ES-I3 (cell line): ENCODE results near the gene CERS5.
"Not testable (repeated sequence)": the region's sequence is repeated elsewhere in the genome, so short reads cannot be mapped to it uniquely, and the experiment has no call there.

Experiments used
- H3K36me3 ChIP-seq: 2 replicates; pipeline ENCODE4 v1.6.1; 2013; ENCODE audit warnings: mild to moderate bottlenecking, low read length, control low read depth, moderate library complexity; ENCODE audit not compliant: insufficient read depth
- H3K4me1 ChIP-seq: 2 replicates; pipeline ENCODE4 v1.6.1; 2013; ENCODE audit warnings: mild to moderate bottlenecking, control low read depth, low read length; ENCODE audit not compliant: insufficient read depth
- H3K9ac ChIP-seq: 2 replicates; pipeline ENCODE4 v1.6.1; 2013; ENCODE audit warnings: low read depth, mild to moderate bottlenecking, low read length, moderate library complexity
- H3K9me3 ChIP-seq: 2 replicates; pipeline ENCODE4 v1.6.1; 2013; ENCODE audit warnings: mild to moderate bottlenecking, low read length, moderate library complexity; ENCODE audit not compliant: control insufficient read depth, insufficient read depth

CERS5 gene

DNA sequence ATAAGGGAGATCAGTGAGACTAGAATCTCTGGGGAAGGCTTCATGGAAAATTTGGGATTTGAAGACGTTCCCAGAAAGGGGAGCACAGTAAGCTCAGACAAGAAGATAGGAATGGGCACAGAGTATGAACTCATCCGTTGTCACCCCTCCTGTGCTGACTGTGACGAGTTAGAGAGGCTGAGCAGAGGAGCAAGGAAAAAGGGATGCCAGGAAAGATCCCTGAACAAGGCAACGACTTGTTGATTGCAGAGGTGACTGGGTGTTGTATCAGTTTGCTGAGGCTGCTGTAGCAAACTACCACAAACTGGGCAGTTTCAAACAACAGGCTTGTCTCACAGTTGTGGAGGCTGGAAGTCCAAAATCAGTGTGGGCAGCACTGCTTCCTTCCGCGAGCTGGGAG lies 69.2 kb downstream of the CERS5 start:
- Histone ChIP-seq H3K9ac (no peak overlapping the region), H3K4me1 (peaks cover 8% of the 10 kb centered on the region; the same call in 1 of the 2 replicates), H3K9me3 (no peaks in the 10 kb centered on the region), H3K36me3 (peaks cover 41% of the 10 kb centered on the region)

DNA sequence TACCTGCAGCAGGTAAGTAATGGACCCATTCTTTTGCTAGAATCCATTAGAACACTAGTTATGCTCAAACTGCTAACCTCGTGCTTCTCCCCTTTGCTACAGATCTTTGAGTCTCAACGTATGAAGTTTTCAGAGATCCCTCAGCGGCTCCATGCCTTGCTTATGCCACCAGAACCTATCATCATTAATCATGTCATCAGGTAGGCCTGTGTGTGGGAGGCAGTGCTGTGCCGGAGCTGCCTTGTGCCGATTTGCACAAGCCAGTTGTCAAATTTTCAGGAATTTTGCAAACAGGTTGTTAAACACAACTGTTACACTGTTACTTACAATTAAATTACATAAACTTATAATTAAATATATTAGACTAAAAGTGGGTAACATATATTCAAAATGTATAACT lies 76.8 kb downstream of the CERS5 start:
- Histone ChIP-seq H3K9ac (no peak overlapping the region), H3K9me3 (no peaks in the 10 kb centered on the region), H3K4me1 (no peaks in the 10 kb centered on the region), H3K36me3 (peaks cover 39% of the 10 kb centered on the region)

DNA sequence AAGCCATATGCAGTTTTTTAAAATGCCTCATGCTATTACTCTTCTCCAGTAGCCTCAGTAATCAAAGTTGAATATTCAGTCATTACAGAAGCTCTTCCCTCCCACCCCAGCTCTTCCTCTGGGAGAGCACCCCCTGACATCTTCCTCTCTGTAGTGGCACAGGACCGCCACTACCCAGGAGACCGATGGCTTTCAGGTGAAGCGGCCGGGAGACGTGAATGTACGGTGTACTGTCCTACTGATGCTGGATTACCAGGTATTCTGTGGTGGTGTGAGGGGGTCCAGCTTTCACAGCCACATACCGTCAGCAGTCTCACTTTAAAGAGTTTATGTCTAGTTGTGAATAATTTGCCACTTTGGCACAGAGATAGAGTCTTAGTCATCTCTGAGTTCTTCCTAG lies 77.4 kb downstream of the CERS5 start:
- H3K9me3 ChIP-seq, result no peaks in the 10 kb centered on the region
- H3K9ac ChIP-seq, result no peak overlapping the region
- H3K4me1 ChIP-seq, result no peaks in the 10 kb centered on the region
- H3K36me3 ChIP-seq, result peaks cover 34% of the 10 kb centered on the region

DNA sequence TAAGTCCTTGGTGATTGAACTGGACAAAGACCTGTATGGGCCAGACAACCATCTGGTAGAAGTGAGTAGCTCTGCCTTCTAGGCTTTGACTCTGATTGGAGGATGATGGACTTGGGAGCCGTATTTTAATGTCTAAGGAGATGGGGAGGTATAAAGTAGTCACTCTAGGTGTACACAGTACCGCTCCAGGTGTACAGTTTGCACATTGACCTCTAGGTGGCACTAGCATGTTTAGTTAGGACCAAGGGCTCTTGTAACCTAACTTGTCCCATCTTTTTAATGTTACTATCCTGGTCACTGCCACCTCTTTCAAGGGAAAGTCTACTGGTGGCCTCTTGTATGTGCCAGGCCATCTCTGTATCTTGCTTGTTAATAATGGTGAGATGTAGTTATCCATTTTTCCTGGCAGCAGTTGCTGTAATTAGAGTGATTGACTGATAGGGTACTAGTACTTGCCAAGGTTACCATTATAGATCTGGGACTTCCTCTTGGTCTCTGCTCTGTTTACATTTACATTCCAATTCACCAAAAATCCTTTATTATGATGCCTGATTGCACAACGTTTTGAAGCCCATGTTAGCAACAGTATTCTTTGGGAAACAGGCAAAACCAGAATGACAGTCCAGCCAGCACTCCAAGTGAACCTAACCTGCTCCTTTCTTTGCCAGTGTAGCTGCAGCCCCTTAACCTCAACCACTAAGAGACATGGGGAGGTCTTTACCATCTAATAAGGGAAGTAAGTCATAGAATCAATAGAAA lies 78.4 kb downstream of the CERS5 start:
- no peaks in the 10 kb centered on the region for H3K9me3 ChIP-seq
- peaks cover 28% of the 10 kb centered on the region for H3K36me3 ChIP-seq
- no peaks in the 10 kb centered on the region for H3K4me1 ChIP-seq
- H3K9ac ChIP-seq, result no peak overlapping the region

DNA sequence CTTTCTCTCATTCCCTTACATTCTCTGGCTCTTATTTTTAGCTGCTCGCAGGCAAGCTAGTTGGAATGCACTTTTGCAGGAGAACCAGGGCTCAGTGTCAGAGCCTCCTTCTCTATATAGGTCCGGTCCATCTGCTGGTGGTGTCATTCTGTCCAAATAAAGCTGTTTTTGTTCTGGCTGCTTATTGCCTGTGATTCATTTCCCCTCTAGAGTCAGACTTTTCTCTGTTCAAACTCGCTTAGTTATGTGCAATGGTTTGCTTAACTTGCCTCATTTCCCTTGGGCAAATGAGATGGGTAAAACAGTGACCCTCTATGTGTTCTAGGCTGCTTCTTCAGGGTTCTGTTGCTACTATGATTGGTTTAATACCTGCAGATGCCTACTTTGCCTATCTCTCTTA lies 79.2 kb downstream of the CERS5 start:
- Histone ChIP-seq H3K36me3 (peaks cover 28% of the 10 kb centered on the region), H3K9ac (no peak overlapping the region), H3K4me1 (no peaks in the 10 kb centered on the region), H3K9me3 (no peaks in the 10 kb centered on the region)

DNA sequence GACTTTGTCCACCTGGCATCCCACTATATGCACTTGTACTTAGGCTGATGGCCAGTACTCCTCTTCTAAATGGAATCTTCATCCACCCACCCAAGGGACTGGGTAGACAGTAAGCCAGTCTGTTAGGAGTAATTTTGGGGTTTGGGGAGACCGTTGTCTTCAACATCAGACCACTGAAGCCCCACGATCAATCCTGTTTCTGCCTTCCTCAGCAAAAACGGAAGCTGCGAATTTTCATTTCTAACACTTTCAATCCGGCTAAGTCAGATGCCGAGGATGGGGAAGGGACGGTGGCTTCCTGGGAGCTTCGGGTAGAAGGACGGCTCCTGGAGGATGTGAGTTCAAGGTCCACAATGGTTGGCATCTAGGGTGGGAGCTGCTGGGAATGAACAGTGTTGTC lies 80.0 kb downstream of the CERS5 start:
- no peak overlapping the region for H3K9ac ChIP-seq
- H3K9me3 ChIP-seq, result no peaks in the 10 kb centered on the region
- no peaks in the 10 kb centered on the region for H3K4me1 ChIP-seq
- H3K36me3 ChIP-seq, result peaks cover 23% of the 10 kb centered on the region

DNA sequence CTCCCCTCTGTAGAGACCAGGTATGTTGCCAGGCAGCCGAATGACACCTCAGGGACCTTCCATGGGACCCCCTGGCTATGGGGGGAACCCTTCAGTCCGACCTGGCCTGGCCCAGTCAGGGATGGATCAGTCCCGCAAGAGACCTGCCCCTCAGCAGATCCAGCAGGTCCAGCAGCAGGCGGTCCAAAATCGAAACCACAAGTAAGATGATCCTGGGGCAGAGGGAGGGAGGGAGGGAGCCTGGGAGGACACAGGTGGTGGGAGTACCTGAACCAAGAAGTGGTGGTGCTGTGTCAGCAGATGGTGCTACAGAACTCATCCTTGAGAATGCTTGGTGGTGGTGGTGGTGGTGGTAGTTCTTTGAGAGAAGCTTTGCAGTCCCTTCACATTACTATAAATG lies 81.0 kb downstream of the CERS5 start:
- peak overlapping the region; percentile 28; the same call in 1 of the 2 replicates for H3K9ac ChIP-seq
- peaks cover 18% of the 10 kb centered on the region for H3K36me3 ChIP-seq
- H3K9me3 ChIP-seq, result no peaks in the 10 kb centered on the region
- no peaks in the 10 kb centered on the region for H3K4me1 ChIP-seq

DNA sequence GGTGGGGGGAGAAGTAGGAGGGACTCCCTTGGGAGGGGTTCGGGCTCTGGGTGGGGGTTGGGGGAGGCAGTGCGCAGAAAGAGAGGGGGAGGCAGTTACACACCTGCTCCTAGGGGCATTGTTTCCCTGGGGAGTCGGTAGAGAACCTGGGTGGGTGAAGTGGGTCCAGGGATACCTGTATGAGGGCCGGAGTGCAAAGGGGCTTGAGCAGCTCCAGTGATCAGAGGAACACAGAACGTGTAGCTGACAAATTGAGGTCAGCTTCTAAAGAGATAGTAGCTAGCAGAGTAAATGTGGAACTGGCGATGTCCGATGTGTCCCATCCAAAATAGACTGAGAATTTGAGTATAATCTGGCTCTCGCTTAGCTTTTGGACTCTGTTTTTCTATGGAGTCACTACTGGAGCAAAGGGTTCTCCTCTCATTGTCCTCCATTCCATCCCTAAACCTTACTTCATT lies 81.5 kb downstream of the CERS5 start:
- Histone ChIP-seq H3K9me3 (no peaks in the 10 kb centered on the region), H3K9ac (peak overlapping the region; percentile 28; the same call in 1 of the 2 replicates), H3K36me3 (peaks cover 18% of the 10 kb centered on the region), H3K4me1 (no peaks in the 10 kb centered on the region)

DNA sequence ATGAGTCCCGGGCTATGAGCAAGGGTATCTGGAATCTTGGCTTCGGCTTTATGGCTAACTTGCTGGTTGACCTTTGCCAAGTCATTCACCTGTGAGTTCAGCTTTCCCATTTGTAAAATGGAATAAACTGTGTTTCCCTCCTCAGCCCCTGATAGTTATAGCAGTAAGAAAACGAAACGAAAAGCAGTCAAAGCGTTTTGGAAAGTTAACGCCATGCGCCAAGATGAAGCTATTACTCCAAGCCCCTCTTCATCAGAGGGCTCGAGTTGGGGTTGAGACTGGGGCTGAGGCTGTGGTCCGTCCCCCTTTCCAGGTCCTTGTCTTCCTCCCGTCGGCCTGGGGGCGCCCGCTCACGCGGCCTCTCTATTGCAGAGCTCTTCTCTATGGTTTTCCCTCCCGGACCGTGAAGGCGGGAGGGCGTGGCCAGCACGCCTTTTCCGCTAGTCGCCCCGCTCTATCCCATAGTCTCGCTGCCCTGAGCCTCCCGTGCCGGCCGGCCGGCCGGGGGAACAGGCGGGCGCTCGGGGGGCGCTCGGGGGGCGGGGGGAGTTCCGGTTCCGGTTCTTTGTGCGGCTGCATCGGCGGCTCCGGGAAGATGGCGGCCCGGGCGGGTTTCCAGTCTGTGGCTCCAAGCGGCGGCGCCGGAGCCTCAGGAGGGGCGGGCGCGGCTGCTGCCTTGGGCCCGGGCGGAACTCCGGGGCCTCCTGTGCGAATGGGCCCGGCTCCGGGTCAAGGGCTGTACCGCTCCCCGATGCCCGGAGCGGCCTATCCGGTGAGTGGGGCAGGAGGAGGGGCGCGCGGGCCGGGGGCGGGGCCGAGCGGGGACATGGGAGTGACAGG lies 82.2 kb downstream of the CERS5 start, which contains the start of gene SMARCD1:
Gene SMARCD1, plus strand, starts transcription at position 568 of the 840 bp plus-strand sequence. Its CDS starts 28 bp downstream, at position 596.
- Histone ChIP-seq H3K9ac (peak within 1 kb of the TSS; percentile 66; the same call in 1 of the 2 replicates), H3K9me3 (no peaks in the 10 kb centered on the region), H3K36me3 (peaks cover 12% of the 10 kb centered on the region), H3K4me1 (no peaks in the 10 kb centered on the region)

DNA sequence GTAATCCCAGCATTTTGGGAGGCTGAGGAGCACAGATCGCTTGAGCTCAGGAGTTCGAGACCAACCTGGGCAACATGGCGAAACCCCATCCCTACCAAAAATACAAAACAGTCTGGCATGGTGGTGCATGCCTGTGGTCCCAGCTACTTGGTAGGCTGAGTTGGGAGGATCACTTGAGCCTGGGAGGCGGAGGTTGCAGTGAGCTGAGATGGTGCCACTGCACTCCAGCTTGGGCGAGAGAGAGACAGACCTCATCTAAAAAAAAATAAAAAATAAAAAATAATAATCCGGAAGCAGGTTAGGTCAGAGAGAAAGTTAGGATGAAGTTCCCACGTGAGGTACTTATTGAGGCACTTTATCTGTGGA lies 82.8 kb downstream of the CERS5 start:
- Histone ChIP-seq H3K9ac (peak overlapping the region; percentile 66; the same call in 1 of the 2 replicates), H3K36me3 (peaks cover 12% of the 10 kb centered on the region)
- H3K9me3 ChIP-seq, H3K4me1 ChIP-seq: not testable (repeated sequence)

DNA sequence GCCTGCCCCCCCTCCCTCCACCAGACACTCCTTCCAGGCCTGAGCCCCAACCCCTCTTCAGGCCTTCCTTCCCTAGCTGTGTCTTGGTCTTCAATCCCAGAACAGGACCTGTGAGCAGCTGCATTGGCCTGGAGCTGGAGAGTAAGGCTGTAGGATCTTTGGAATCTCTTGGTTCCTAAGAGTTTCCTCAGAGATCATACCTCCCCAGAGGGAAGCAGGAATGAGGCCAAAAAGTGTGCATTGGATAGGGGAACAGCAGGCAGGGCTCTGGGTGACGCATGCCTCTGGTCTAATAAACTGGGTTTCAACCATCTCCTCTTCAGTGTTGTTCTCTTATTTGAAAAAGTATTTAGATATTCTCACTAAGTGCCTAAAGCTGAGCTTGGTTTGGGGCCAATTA lies 83.9 kb downstream of the CERS5 start:
- H3K36me3 ChIP-seq, result peaks cover 5% of the 10 kb centered on the region
- H3K9me3 ChIP-seq, result no peaks in the 10 kb centered on the region
- H3K9ac ChIP-seq, result no peak overlapping the region
- no peaks in the 10 kb centered on the region for H3K4me1 ChIP-seq

DNA sequence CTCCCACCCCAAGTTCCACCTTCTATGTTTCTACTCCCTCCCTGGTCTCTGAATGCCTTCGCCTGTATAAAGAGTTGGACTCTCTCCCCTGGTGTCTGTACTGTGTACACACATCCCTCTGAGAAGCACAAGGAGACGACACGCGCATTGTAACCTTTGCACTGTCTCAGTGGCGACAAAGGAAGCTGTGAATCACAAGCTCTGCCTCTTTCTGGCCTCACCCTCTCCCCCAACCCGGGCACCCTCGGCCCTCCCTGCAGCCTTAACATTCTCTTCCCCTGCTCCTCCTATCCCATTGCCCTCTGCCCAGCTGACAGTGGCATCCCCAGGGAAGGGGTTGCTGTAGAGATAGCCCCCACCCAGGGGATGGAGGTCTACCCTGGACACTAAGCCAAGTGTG lies 84.5 kb downstream of the CERS5 start:
- Histone ChIP-seq H3K9me3 (no peaks in the 10 kb centered on the region), H3K4me1 (no peaks in the 10 kb centered on the region)

DNA sequence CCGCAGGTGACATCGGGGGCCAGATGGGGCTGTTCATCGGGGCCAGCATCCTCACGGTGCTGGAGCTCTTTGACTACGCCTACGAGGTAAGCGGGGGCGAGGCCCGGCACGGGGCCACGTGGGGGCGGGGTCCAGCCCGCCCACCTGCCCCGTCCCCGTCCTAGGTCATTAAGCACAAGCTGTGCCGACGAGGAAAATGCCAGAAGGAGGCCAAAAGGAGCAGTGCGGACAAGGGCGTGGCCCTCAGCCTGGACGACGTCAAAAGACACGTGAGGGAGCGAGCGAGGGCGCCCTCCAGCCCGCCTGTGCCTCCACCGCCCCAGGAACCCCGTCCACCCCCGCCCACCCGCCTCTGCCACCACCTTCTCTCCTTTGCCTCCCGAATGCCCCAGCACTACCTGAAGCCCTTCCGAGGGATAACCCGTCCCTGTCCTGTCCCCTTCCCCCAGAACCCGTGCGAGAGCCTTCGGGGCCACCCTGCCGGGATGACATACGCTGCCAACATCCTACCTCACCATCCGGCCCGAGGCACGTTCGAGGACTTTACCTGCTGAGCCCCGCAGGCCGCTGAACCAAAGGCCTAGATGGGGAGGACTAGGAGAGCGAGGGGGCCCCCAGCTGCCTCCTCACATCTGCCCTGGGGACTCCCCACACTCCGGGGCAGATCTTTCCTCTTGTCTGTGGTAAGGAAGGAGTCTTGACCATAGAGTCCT lies 85.9 kb downstream of the CERS5 start:
- Histone ChIP-seq H3K9ac (peak overlapping the region; percentile 32; the same call in 1 of the 2 replicates), H3K36me3 (no peaks in the 10 kb centered on the region), H3K9me3 (no peaks in the 10 kb centered on the region), H3K4me1 (no peaks in the 10 kb centered on the region)

More for the DNA sequence above, 84.5 kb downstream of the CERS5 start:
- peaks cover 5% of the 10 kb centered on the region for H3K36me3 ChIP-seq
- no peak overlapping the region for H3K9ac ChIP-seq

DNA sequence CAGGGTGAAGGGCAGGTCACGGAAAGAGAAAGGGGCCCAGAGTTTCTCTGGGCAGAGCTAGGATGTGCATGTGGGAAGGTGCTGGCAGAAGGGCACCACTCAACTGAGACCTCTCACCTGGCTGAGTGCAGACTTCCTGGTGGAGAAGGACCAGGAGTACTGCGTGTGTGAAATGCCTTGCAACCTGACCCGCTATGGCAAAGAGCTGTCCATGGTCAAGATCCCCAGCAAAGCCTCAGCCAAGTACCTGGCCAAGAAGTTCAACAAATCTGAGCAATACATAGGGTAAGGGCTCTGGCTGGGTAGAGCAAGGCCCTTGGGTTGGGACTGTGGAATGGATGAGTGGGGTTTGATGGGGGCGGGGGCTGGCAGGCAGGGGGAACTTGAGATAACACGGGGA lies 87.4 kb downstream of the CERS5 start:
- H3K9ac ChIP-seq, result no peak overlapping the region
- H3K4me1 ChIP-seq, result peaks cover 4% of the 10 kb centered on the region; the same call in 1 of the 2 replicates
- no peaks in the 10 kb centered on the region for H3K36me3 ChIP-seq
- no peaks in the 10 kb centered on the region for H3K9me3 ChIP-seq
